Skeletal muscle cell (primary cell): ENCODE data around the gene CTNNA1.

Experiments
- DNase-seq: peaks from one replicate; pipeline ENCODE4 v3.0.0-alpha.2; 2010; ENCODE audit warnings: low read depth
- H3K4me3 ChIP-seq: 2 replicates; pipeline ENCODE4 v1.5.1; 2011; ENCODE audit warnings: low read depth, mild to moderate bottlenecking, control low read depth, low read length, moderate library complexity

Gene CTNNA1

DNA sequence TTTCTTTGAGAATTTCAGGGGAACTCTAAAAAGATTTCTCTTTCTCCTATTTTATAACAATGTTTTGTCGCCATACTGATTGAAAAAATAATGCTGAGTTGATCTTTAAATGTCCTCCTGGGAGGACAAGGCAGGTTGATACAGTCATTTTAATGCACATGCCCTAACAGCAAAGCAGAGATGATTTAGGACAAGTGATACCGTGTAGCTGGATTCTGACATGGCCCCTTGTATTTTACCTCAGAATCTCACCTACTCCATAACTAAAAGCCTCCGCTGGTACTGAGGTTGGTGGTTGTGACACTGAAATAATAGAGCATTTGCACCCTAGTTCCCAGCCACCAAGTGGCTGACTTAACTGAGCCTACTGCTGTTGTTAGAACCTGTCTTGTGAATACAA lies 122.7 kb downstream of the CTNNA1 start:
- DNase-seq: no peak
- no peak overlapping the region for H3K4me3 ChIP-seq

DNA sequence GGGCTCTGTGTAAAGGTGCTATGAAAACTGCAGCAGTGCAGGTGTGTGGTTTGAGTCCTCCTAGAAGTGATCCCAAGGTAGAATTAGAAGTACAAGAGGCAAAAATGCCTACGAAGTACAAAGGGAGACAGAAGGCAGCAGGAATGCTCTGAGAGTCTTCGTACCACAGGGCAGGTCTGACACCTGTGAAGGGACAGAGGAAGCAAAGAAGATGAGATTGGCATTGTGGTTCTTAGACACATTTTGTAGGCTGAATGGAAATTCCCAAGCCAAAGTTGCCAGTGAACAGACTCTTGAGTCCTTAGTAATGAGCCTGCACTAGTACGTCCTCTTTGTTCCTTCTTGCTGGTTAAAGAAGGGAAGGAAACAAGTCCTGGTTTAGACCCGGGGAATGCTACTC lies 123.6 kb downstream of the CTNNA1 start:
- no peak overlapping the region for H3K4me3 ChIP-seq
- DNase-seq: no peak

- no peak for DNase-seq
- no peak overlapping the region for H3K4me3 ChIP-seq
Measured at GRCh38 chr5:138878437-138879235, 125.4 kb downstream of the CTNNA1 start.

DNA sequence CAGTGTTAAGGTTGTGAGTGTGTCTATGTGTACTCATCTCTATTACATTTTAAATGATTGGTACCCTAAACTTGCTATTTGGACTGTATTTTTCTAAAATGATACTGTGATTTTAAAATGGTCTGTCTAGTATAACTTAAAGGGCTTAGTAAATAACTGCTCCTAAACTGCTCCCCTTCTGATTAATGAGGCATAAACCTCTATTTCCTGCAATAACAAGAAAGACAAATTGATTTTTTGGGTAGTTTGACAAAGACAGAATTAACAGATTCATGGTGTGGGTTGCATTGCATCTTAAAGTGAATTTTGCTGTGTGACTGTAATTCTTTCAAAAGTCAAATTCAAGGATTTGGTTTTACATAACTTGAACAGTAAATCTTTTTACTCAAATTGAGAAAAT lies 130.0 kb downstream of the CTNNA1 start:
- DNase-seq: no peak
- no peak overlapping the region for H3K4me3 ChIP-seq

DNA sequence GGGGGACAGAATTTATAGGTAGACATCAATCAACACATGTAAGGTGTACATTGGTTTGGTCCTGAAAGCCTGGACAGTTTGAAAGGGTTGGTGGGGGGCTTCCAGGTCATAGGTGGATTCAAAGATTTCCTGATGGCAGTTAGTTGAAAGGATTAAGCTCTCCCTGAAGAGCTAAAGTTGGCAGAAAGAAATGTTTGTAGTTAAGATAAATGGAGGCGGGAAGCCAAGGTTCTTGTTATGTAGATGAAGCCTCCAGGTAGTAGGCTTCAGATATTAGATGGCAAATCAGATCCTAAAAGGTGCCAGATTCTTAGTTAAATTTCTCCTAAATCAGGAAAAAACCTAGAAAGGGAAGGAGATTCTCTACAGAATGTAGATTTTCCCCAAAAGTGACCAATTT lies 130.9 kb downstream of the CTNNA1 start:
- H3K4me3 ChIP-seq: no peak overlapping the region
- no peak for DNase-seq

- no peak for DNase-seq
- no peak overlapping the region for H3K4me3 ChIP-seq
Measured at GRCh38 chr5:138884554-138884953, 131.3 kb downstream of the CTNNA1 start.

DNA sequence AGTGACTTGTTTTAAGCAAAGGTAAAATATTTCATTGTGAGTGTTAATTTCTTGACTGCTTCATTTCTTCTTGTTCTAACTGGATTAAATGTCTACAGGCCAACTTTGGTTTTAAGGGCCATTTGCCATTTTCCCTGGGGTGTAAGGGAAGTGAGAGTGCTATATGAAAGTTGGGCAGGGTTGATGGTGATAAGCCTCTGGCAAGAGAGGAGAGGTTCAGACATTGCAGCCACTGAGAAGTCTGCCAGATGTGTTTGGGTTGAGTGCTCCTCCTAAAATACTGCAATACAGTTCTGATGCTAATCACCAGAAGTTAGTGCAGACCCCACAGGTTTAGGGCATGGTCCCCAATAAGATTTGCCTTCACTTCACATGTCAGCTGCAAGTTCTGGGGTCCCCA lies 136.8 kb downstream of the CTNNA1 start:
- H3K4me3 ChIP-seq: no peak overlapping the region
- no peak for DNase-seq

GRCh38 chr5:138890644-138891043 lies 137.4 kb downstream of the CTNNA1 start:
- H3K4me3 ChIP-seq: no peak overlapping the region
- no peak for DNase-seq

- no peak overlapping the region for H3K4me3 ChIP-seq
- DNase-seq: no peak
Measured at GRCh38 chr5:138895918-138896317, 142.7 kb downstream of the CTNNA1 start.

DNA sequence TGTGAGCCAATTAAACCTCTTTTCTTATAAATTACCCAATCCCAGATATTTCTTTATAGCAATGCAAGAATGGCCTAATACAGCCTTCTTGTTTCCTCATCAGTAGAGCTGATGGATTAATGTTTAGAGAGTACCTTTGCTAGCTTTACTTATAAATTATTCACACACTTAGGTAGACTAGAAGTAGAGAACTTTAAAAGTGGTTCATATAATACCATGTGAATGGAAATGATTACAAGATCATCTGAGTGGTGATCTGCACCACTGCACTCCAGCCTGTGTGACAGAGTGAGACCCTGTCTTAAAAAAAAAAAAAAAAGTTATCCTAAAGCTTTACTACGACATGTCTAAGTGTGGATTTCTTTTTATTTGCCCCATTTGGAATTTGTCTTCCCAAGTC lies 145.1 kb downstream of the CTNNA1 start:
- DNase-seq: no peak

GRCh38 chr5:138898742-138899141 lies 145.5 kb downstream of the CTNNA1 start:
- no peak overlapping the region for H3K4me3 ChIP-seq
- no peak for DNase-seq

More for the DNA sequence above, 145.1 kb downstream of the CTNNA1 start:
- no peak overlapping the region for H3K4me3 ChIP-seq

DNA sequence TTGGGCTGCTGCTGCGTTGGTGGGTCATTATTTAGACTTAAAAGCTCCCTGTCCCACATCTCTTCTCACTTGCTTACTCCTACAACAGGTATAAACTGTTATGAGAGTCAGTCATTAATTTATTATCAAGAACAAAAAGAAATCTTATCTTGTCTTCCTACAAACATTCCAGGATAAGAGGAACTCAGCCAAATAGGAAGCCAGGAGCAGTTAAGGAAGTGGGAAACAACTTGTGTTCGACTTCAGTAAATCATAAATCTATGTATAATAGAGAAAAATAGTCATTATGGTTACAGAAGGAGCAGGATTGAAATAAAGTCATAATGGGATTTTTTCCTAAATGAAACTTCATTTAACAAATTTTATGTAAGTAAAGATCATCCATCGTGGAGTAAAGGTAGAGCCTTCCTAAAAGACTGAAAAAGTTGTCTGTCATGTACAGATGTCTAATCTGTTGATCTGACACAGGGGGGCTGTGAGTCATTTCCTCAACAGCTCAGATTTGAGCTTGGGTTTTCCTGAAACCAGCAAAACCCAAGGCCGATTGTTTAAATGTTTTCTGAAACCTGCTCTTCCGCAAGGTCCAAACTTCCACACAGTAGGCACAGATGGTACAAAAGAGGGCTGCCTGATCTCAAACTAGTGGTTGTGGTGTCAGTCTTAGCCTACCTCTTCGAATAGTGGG lies 147.2 kb downstream of the CTNNA1 start:
- peak; percentile 13 for DNase-seq

GRCh38 chr5:138901716-138902115 lies 148.5 kb downstream of the CTNNA1 start:
- DNase-seq: no peak

More for the DNA sequence above, 147.2 kb downstream of the CTNNA1 start:
- H3K4me3 ChIP-seq: no peak overlapping the region

DNA sequence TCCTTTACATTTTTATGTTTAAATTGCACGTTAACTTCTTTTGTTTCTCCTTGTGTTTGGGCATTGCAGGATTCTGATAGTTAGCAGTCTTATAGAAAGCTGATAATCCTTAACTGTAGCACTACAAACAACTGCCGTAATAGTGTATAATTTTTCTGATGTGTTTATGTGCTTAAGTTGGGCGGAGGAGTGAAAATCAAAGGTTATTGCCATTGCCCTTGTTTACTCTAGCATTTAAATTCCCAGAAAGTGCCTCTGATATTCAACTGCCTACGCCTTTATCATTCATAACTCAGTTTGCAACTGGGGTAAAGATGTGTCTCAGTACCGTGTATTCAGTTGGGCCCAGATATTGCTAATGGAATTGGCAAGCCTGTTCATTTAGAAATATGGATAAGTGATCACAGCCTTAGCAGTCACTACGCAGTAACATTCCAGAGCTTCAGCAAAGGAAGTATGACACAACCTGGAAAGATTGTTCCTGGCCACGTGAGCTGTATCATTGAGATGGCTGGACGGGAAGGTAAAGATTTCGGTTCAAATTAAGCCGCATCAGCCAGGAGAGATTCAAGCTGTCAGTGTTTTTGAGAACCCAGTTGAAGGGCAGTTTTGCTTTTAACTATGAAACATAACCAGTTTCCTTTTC lies 150.0 kb downstream of the CTNNA1 start:
- DNase-seq: no peak
- H3K4me3 ChIP-seq: no peak overlapping the region

More at GRCh38 chr5:138901716-138902115, 148.5 kb downstream of the CTNNA1 start:
- no peak overlapping the region for H3K4me3 ChIP-seq

- no peak overlapping the region for H3K4me3 ChIP-seq
- no peak for DNase-seq
Measured at GRCh38 chr5:138905541-138905940, 152.3 kb downstream of the CTNNA1 start.

- DNase-seq: no peak
- no peak overlapping the region for H3K4me3 ChIP-seq
Measured at GRCh38 chr5:138909734-138910133, 156.5 kb downstream of the CTNNA1 start.

GRCh38 chr5:138910546-138911185 lies 157.4 kb downstream of the CTNNA1 start:
- DNase-seq: no peak
- no peak overlapping the region for H3K4me3 ChIP-seq

- DNase-seq: no peak
- H3K4me3 ChIP-seq: no peak overlapping the region
Measured at GRCh38 chr5:138911441-138911840, 158.2 kb downstream of the CTNNA1 start.

GRCh38 chr5:138912093-138912492 lies 158.9 kb downstream of the CTNNA1 start:
- H3K4me3 ChIP-seq: no peak overlapping the region
- DNase-seq: no peak

GRCh38 chr5:138913773-138914172 lies 160.5 kb downstream of the CTNNA1 start:
- H3K4me3 ChIP-seq: no peak overlapping the region
- no peak for DNase-seq
